Common myeloid progenitor, CD34-positive (primary cell): Measurements from ENCODE around the gene COL8A1.

ENCODE experiments used
- CTCF ChIA-PET: fragments of 350-600 bp; sonication (Branson Sonifier 250); formaldehyde crosslinking; loops from one replicate; lab custom pipeline; 2021; ENCODE audit warnings: antibody characterized with exemption; lab: Charles Lee
- POLR2A ChIA-PET: fragments of 350-600 bp; sonication (Branson Sonifier 250); formaldehyde crosslinking; loops from one replicate; lab custom pipeline; 2021; ENCODE audit warnings: antibody characterized with exemption; lab: Charles Lee
- DNase-seq, 3 donors: peaks; one replicate each; pipeline versions ENCODE4 v3.0.0 to v3.0.0-alpha.2; 2013
- H3K27ac ChIP-seq, 2 experiments: 1 replicate in 1 of 2; 2 replicates in 1 of 2; pipeline ENCODE4 v1.7.0; 2013; ENCODE audit warnings: inconsistent platforms in 2 of 2, low read length in 2 of 2, mild to moderate bottlenecking in 2 of 2, low read depth in 1 of 2, moderate library complexity in 1 of 2; ENCODE audit not compliant: severe bottlenecking in 2 of 2, insufficient read depth in 1 of 2, poor library complexity in 1 of 2
- H3K27me3 ChIP-seq, 5 experiments: replicated peaks in 2 of 5; 1 replicate in 3 of 5; 2 replicates in 2 of 5; pipeline versions ENCODE4 v1.6.1 to v1.7.0; 2013; ENCODE audit warnings: low read length in 4 of 5, mild to moderate bottlenecking in 2 of 5, moderate library complexity in 2 of 5, inconsistent platforms in 1 of 5; ENCODE audit not compliant: insufficient read depth in 5 of 5, control insufficient read depth in 4 of 5
- H3K36me3 ChIP-seq, 4 experiments: 1 replicate in 2 of 4; 2 replicates in 2 of 4; pipeline versions ENCODE4 v1.6.1 to v1.7.0; 2013; ENCODE audit warnings: low read length in 3 of 4, control low read depth in 1 of 4, mild to moderate bottlenecking in 1 of 4; ENCODE audit not compliant: control insufficient read depth in 4 of 4, insufficient read depth in 4 of 4
- H3K4me1 ChIP-seq, 4 experiments: 1 replicate in 3 of 4; 2 replicates in 1 of 4; pipeline versions ENCODE4 v1.6.1 to v1.7.1; 2013; ENCODE audit warnings: low read length in 3 of 4, mild to moderate bottlenecking in 3 of 4, control low read depth in 1 of 4, inconsistent platforms in 1 of 4, moderate library complexity in 1 of 4; ENCODE audit not compliant: control insufficient read depth in 4 of 4, insufficient read depth in 4 of 4; ENCODE audit errors: control extremely low read depth in 1 of 4
- H3K4me3 ChIP-seq, 7 experiments: 1 replicate in 4 of 7; 2 replicates in 3 of 7; pipeline versions ENCODE4 v1.5.1 to v1.7.0; 2013; ENCODE audit warnings: mild to moderate bottlenecking in 7 of 7, low read length in 6 of 7, moderate library complexity in 6 of 7, inconsistent platforms in 2 of 7, low read depth in 2 of 7, control low read depth in 1 of 7; ENCODE audit not compliant: insufficient read depth in 4 of 7, control insufficient read depth in 1 of 7; ENCODE audit errors: extremely low read depth in 1 of 7
- H3K9me3 ChIP-seq, 5 experiments: 1 replicate in 4 of 5; 2 replicates in 1 of 5; pipeline versions ENCODE4 v1.6.1 to v1.7.1; 2013; ENCODE audit warnings: low read length in 4 of 5, mild to moderate bottlenecking in 2 of 5, inconsistent platforms in 1 of 5, low read depth in 1 of 5, moderate library complexity in 1 of 5; ENCODE audit not compliant: control insufficient read depth in 4 of 5, insufficient read depth in 2 of 5; ENCODE audit errors: control extremely low read depth in 1 of 5
- WGBS: methylation state at CpG from one replicate; pipeline ENCODE4 v1.1.5; 2013; ENCODE audit not compliant: insufficient coverage; 5-methylcytosine and 5-hydroxymethylcytosine counted together

The COL8A1 gene

DNA sequence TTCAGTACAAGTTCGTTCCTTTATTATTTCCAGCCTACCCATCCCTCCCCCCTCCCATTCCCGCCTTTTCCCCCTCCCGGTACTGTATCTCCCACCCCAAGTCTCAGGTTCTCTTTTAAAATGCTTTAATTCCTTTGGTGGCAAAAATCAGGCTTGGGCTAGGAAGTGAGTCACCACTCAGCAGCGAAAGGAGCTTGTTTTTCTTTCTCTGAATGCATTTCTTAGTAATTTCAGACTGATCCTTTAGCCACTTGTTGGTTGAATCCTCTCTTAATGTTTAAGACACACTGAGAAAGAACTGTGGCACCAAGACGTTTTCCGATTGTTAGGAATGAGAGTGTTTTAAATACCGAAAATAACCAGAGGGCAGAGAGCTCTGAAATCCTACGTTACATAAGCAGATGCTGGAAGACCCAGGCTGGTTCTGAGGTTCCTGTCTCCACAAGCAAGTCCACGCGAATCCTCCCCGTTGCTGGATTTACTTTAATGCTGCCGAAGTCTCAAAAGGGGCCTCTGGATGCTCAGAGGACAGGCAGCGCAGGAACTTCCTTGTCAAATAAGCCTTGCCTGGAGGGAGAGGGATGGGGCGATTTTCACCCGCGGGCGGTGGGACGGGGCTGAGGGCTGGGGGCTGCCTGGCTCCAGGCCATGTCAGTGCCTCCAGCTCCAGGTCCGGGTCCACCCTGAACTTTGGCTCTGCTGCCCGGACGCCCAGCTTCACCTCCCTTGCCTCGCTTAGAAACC, 854 bp upstream of the COL8A1 start:
- WGBS: 8% methylated on average over 12 of the region's 22 CpGs
- Histone ChIP-seq H3K4me3 (peak overlapping the region in 5 of 7 experiments; percentile 1 to 49 (median 47)), H3K4me1 (peaks cover 7 to 14% (median 7%) of the 10 kb centered on the region in 4 experiments), H3K9me3 (peaks cover 0 to 1% (median 0%) of the 10 kb centered on the region in 5 experiments), H3K27me3 (peaks cover 20 to 88% (median 45%) of the 10 kb centered on the region in 5 experiments), H3K36me3 (no peaks in the 10 kb centered on the region), H3K27ac (no peak overlapping the region)
- ChIA-PET CTCF (no interaction called here), POLR2A (no interaction called here)
- peak in 2 of 3 donors; percentile 45 to 50 for DNase-seq

DNA sequence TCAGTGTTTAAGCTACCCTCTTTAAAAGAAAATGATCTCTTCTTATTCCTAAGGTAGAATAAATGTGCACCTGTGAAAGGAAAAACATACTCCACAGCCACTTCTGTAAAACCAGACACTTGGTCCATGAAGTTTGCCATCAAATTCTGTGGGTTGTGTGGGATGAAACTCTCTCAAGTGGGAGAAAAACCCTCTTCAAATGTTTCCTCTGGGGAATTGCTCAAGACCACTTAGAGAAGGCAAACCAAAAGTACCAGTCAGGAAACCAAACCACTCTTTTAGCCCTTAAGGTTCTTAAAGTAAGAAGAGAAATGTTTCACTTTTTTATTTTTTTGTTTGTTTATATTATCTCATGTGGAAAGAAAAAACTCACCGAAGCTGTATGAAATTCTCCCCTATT, 1.2 kb downstream of the COL8A1 start:
- peak in 1 of 3 donors; percentile 10 for DNase-seq
- Histone ChIP-seq H3K36me3 (no peaks in the 10 kb centered on the region), H3K27me3 (peaks cover 20 to 81% (median 43%) of the 10 kb centered on the region in 5 experiments), H3K27ac (no peak overlapping the region), H3K9me3 (peaks cover 0 to 1% (median 0%) of the 10 kb centered on the region in 5 experiments), H3K4me3 (no peak overlapping the region), H3K4me1 (peaks cover 7 to 14% (median 7%) of the 10 kb centered on the region in 4 experiments)
- WGBS: no CpG with 5 or more reads among the region's 1 CpG
- CTCF ChIA-PET: no interaction called here
- POLR2A ChIA-PET: no interaction called here

DNA sequence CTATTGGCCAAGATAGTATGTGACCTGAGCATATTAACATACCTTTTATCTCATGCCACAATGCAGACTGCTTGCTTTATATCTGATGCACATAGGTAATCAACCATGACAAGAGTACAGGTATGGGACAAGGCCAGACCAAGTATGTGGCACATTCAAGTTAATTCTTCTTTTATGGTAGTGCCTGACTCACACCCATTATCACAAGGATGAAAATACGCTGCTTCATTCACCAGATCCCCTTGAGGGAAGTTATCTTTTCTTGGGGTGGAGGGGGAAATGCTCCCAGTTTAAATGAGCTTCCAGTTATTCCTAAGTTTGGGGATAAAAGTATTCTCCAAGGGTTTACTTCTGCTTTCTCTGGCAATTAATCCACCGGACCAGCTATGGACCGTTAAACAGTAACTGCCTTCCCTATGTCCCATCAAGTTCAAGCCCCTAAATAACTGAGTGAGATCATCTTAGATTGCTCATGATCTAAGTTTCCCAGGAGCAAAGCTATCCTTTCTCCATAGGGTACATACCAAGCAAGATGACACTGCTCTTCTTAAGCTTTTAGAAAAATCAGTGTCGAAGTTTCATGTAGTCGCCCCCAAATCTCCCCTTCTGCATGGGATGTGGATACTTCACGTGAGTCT, 1.9 kb downstream of the COL8A1 start:
- POLR2A ChIA-PET: no interaction called here
- Histone ChIP-seq H3K36me3 (no peaks in the 10 kb centered on the region), H3K4me3 (no peak overlapping the region), H3K4me1 (peaks cover 7 to 14% (median 7%) of the 10 kb centered on the region in 4 experiments), H3K9me3 (peaks cover 0 to 1% (median 0%) of the 10 kb centered on the region in 5 experiments), H3K27ac (no peak overlapping the region), H3K27me3 (peaks cover 18 to 74% (median 41%) of the 10 kb centered on the region in 5 experiments)
- WGBS: 93% methylated on average over 4 of the region's 6 CpGs
- DNase-seq: no peak
- CTCF ChIA-PET: no interaction called here

DNA sequence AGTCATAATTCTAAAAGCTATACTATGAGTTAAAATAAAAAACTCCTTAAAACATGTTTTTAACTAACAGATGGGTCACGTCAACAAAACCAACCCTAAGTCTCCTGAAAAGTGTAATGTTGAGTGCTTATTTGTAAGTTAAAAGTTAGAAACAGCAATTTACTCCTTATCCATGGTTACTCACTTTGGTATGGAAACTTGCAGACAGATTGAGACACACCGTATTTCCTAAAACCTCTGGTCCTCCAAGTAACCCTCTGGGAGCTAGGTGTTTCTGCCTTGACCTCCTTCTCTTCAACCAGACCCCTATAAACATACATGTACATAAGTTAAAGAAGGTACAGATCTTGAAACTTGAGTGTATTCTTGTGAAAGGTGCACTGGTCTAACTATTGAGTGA, 3.1 kb downstream of the COL8A1 start:
- no peak overlapping the region for H3K4me3 ChIP-seq
- WGBS: no CpG with 5 or more reads among the region's 2 CpGs
- H3K36me3 ChIP-seq: no peaks in the 10 kb centered on the region
- ChIA-PET POLR2A (no interaction called here), CTCF (interaction anchor here (1.0 to 1.5 kb wide), 2 partner anchors 12 to 113 kb away, joined by 3 to 4 read pairs; no protein-coding TSS in a partner anchor)
- H3K27me3 ChIP-seq: peaks cover 18 to 66% (median 32%) of the 10 kb centered on the region in 5 experiments
- H3K4me1 ChIP-seq: peaks cover 7 to 14% (median 7%) of the 10 kb centered on the region in 4 experiments
- DNase-seq: no peak
- no peak overlapping the region for H3K27ac ChIP-seq
- H3K9me3 ChIP-seq: no peaks in the 10 kb centered on the region

DNA sequence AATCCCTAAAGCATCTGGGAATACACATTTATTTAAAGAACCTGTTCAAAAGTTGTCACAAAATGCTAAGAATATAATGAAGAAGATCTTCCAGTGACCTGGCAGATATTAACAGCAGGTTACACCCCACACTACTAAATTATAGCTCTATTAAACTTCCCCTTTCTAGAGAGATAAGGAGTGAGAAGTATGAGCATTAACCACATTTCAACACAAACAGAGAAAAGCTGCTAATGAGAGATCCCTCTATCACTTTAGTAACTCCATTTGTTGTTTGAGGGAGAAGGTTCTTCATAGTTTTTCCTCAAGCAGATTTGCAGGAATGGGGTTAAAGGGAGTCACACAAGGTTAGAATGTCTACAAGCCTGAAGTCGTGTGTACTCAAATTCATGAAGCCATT, 3.6 kb downstream of the COL8A1 start:
- H3K4me3 ChIP-seq: no peak overlapping the region
- DNase-seq: peak in 2 of 3 donors; percentile 24 to 47
- H3K27ac ChIP-seq: no peak overlapping the region
- no peaks in the 10 kb centered on the region for H3K36me3 ChIP-seq
- ChIA-PET CTCF (interaction anchor here (0.7 to 1.5 kb wide), 3 partner anchors 12 to 113 kb away, joined by 3 to 5 read pairs (median 4); no protein-coding TSS in a partner anchor), POLR2A (no interaction called here)
- 80% methylated on average over 1 of the region's 1 CpG for WGBS
- peaks cover 18 to 61% (median 27%) of the 10 kb centered on the region in 5 experiments for H3K27me3 ChIP-seq
- peaks cover 7 to 14% (median 7%) of the 10 kb centered on the region in 4 experiments for H3K4me1 ChIP-seq
- no peaks in the 10 kb centered on the region for H3K9me3 ChIP-seq

DNA sequence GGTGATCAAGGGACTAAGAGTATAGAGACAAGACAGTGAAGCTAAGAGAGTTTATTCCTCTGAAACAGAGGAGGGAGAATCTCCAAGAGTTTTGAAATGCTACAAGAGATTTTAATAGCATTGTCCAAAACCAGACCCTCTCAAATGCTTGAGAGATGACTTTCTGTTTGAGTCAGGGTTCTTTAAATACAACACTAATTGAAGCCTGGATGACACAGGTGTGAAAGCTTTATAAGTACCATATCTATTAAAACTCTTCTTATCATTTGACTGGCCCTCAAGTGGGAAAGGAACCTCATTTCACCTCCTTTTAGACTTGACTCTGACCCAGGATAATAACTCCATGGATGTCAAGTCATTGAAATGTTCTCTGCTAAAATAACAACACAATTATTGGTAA, 5.6 kb downstream of the COL8A1 start:
- Histone ChIP-seq H3K27ac (no peak overlapping the region), H3K36me3 (no peaks in the 10 kb centered on the region), H3K4me1 (no peaks in the 10 kb centered on the region), H3K27me3 (peaks cover 4 to 46% (median 25%) of the 10 kb centered on the region in 5 experiments), H3K4me3 (no peak overlapping the region), H3K9me3 (peaks cover 0 to 1% (median 0%) of the 10 kb centered on the region in 5 experiments)
- CTCF ChIA-PET: interaction anchor here (1.3 kb wide), 1 partner anchor 8 kb away, joined by 4 read pairs; no protein-coding TSS in a partner anchor
- no peak for DNase-seq
- POLR2A ChIA-PET: no interaction called here
